ENCODE measurements around the gene IFITM1.
"Not testable (repeated sequence)": the region's sequence is repeated elsewhere in the genome, so short reads cannot be mapped to it uniquely, and the experiment has no call there.

IFITM1 gene

DNA sequence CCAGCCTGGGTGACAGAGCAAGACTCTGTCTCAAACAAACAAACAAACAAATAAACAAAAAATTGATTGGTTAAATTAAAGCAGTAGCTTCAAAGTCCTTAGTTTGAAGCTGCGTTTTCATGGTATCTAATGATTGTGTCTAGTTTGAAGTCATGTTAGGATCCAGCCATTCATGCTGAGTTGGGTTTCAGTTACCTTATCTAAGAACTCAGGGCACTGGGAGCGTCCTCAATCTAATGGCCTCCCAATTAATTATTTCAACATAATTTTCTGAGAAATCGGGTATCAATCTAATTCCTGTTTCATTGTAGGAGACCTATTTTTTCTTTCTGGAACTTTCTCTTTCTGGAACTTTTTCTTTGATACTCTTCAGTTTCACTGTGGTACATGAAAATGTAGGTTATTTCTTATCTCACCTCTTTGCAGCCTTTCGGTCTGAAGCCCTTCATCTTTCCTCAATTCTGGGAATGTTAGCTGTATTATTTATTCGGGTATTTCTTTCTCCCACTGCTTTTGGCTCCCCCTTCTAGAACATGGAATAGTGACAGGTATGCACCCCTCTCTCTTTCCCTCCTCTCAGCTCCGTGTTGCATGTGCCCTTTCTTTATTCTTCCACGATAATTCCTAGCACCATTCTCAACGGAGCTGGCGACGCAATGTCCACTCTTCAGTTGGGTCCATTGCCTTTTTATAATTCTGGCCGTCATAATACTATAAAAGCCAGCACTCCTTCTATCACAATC lies 31.2 kb downstream of the IFITM1 start:
- DNase-seq (ENCODE audit: low spot score), result no peak

DNA sequence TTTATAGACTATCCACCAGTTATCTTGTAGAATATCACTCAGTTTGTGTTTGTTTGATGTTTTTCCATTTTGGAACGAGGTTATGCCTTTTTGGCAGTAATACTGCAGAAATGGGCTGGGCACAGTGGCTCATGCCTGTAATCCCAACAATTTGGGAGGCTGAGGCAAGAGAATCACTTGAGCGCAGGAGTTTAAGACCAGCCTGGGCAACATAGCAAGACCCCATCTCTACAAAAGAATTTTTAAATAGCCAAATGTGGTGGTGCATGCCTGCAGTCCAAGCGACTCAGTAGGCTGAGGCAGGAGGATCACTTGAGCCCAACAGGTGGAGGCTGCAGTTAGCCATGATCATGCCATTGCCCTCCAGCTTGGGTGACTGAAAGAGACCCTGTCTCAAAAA lies 32.7 kb downstream of the IFITM1 start:
- DNase-seq (ENCODE audit: low spot score), result no peak

DNA sequence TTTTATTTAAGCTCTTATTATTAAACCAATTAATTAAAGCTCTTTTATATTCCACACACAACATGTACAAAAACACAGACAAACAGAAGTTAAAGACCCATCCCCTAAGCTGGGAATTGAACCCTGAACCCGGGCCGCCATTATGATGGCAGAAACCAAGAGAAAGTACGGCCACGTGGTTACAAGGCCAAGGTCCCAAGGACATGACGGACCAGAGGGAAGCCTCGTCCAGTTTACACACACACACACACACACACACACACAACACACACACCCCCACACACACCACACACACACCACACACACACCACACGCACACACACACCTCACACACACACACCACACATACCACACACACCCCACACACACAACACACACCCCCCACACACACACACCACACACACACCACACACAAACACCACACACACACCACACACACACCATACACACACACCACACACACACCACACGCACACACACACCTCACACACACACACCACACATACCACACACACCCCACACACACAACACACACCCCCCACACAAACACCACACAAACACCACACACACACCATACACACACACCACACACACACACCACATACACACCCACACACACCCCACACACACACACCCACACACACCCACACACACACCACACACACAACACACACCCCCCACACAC lies 35.6 kb downstream of the IFITM1 start:
- not testable (repeated sequence) for DNase-seq (ENCODE audit: low spot score)

DNA sequence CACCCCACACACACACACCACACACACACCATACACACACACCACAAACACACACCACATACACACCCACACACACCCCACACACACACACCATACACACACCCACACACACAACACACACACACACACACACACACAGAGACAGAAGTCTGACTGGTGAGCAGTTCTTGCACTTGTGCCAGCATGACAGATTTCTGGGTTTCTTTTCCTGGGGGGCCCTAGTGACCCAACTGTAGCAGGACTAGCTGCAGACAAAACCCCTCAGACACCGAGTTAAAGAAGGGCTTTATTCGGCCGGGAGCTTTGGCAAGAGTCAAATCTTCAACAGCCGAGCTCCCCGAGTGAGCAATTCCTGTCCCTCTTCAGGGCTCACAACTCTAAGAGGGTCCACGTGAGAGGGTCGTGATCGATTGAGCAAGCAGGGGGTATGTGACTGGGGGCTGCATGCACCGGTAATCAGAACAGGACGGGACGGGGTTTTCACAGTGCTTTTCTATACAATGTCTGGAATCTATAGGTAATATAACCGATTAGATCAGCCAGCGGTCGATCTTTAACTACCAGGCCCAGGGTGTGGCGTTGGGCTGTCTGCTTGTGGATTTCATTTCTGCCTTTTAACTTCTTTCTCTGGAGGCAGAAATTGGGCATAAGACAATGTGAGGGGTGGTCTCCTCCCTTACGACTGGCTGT lies 36.3 kb downstream of the IFITM1 start:
- not testable (repeated sequence) for DNase-seq (ENCODE audit: low spot score)

DNA sequence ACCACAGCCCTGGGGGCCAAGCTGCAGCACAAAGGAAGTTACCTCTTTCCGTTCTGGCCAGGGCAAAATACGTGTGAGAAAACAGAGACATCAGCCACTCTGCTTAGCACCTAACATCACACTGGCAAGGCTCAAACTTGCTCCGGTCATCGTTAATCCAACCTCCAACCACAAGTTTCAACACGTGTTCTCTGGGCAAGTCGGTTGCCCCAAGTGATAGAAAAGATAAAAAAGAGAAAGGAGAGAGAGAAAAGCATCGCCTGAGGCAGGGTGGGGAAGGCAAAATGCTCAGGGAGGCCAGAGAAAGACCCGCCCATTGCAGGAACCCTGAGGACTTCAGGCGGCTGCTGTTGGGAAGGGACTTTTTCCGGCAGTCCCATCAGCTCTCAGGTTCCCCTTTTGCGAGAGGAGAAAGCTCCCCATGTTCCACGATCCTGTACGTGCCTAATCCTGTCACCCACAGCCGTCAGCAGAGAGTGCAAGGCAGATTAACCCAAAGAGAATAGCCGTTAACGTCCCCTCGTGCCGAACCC lies 36.9 kb downstream of the IFITM1 start:
- no peak for DNase-seq (ENCODE audit: low spot score)

DNA sequence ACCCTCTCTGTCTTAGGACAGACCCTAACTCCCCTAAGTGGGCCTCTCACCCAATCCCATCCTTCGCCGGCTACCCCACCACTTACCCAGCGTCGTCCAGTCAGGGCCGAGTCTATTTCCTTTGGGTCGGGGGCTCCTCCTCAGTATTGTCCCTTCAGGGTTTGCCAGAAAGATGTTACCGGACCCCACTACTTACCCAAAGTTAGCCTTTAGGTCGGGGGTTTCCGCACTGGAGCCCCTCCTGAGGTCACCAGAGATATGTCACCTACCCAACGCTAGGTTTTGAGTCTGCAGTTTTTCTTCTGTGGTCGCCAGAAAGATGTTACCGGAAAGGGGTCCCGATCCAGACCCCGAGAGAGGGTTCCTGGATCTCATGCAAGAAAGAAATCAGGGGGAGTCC lies 37.6 kb downstream of the IFITM1 start:
- no peak for DNase-seq (ENCODE audit: low spot score)

DNA sequence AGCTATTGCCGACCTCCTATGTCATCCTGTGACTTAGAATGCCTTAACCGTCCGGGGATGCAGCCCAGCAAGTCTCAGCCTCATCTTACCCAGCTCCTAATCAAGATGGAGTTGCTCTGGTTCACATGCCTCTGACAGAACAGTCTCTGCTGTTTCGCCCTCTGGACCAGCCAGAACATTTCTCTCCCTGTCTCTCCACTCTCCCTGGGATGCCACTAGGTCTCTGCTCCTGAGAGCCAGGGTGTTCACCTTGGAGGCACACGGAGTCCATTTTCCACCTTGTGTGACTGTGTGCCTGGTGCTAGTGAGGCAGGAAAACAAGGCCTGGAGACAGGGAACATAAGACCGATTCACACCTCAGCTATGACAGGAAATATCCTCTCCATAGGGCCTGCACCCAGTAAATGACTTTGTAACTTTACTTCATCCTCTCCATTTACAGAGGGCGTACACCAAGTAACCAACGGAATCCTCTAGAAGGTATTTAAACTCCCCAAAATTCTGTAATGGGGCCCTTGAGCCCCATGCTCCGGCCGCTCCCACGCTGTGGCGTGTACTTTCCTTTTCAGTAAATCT lies 38.7 kb downstream of the IFITM1 start:
- DNase-seq (ENCODE audit: low spot score), result no peak

DNA sequence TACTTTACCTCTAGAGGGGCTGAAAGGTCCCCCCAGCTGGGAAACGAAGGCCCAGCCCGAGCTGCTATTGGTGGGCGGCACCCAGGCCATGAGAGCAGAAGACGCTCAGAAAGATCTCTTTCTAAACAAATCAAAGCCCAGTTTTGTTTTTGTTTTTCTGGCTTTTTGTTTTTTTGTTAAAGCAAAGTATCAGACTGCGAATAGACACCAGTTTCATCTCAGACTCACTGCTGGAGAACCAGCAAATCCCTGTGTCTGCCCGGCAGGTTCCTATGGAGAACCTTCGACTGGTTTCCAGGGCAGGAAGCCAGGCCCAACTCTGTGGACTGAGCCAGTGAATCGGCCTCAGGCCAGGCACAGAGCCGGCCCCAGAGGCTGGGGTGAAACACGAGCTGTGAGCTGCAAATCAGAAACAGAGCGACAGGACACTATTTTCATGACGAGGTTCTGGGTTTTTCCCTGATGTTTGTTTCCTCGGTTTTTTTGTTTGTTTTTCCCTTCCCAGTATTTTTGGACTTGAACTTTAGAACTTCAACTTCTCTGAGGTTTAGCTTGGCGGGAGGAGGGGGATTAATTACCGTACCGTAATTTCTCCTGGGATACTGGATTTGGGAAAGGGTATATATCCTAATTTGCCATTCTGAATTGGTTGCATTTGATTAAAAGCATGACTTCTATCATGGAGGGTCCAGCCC lies 39.5 kb downstream of the IFITM1 start:
- no peak for DNase-seq (ENCODE audit: low spot score)

DNA sequence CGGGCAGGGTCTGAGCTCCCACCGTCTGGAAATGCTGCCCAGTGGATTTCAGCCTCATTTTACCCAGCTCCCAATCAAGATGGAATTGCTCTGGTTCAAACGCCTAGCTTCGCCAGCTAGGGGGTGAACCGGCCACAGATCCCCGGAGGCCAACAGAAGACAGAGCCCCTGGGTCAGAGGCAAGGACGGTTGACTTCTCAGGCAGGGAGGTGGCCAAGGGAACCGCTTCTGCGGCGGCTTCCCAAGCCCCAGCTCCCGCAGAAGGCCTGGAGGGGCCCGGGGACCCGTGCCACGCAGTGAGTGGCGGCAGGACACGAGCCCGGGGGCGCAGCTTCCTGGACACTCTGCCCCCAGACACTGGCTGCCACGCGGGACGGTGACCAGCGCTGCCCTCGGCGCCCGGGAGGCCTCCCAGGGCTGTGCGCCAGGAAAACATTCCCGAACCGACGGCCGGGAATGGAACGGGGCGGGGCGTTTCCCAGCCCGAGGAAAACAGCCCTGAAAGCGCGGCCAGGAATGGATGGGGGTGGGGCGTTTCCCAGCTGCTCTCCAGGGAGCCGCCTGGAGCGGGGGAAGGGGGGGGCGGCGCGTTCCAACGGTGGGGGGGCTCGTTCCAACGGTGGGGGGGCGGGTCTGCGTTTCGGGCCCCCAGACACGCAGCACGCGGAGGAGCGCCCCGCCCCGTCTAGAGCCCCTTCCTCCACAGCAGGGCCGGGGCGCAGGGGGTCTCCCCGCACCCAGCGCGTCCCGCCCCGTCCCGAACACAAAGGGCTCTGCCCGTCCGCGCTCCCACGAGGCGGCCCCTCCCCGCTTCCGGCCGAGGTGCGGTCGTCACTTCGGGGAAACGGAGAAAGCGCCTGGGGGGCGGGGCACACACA lies 42.0 kb downstream of the IFITM1 start:
- peak; percentile 73 for DNase-seq (ENCODE audit: low spot score)

DNA sequence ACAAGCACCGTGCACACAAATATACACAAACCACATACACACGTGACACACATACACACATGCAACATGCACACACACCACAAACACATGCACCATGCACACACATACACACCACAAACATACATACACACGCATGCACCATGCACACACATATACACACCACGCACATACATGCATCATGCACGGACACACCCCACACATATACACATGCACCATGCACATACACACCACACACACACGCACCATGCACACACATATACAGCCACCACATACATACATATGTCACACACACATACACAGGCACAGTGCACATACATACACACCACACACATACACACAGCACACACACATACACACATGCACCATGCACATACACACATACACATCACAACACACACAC lies 42.8 kb downstream of the IFITM1 start:
- no peak for DNase-seq (ENCODE audit: low spot score)

DNA sequence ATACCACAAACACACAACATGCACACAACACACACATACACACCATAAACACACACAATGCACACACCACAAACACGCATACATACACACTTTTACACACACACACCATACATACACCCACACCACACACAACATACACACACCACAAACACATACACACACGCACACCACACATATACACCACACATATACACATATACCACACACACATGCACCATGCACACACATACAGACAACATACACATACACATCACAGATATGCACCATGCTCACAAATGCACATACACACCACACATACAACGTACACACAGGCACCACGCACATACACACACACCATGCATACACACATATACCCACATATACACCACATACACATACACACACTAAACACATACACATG lies 43.7 kb downstream of the IFITM1 start:
- DNase-seq (ENCODE audit: low spot score), result no peak

DNA sequence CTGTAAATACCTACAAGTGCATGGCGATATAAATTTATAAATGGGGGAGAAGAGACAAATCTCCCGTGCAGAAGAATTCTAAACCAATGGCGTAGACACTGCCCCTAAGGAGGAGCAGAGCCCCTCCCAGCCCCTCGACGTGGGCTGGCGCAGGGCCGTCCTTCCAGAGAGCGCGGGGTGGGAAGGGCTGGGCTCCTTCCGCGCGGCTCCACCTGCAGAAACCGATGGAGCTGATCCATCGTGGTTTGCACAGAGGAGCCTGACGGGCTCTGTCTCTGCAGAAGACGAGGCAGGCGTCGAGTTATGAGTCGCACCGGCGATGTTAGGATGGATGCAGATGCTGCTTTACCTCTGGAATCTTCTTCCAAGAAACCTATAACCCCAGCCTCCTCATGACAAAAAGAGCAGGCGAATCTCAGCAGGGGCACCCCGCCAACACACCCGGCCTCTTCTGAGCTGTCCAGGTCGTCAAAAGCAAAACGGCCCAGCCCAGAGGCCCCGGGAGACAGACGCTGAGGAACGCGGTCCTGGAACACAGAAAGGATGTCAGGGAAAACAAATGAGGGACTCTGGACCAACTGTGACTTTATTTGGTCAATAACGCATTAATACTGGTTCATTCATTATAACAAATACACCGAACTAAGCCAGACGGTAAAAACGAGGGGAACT lies 44.4 kb downstream of the IFITM1 start:
- no peak for DNase-seq (ENCODE audit: low spot score)

DNA sequence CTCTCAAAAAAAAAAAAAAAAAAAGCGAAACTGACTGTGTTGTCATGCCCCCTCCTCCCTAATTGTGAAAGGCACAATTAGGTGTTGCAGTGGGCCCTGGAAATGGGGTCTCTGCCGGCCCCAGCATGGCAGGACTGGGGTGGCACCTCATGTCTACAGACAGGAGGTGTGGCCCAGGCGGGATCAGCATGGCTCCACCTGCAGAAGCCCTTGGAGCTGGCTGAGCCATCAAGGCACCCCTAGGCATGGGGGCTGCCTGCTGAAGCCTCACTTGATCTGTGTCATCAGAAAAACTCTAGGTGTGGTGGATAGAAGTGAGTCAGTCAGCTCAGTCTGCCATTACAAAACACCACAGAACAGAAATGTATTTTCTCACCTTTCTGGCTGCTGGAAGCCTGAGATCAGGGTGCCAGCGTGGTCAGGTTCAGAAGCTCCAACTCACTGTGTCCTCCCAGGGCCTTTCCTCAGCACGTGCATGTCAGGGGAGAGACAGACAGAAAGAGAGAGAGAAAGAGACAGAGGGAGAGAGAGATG lies 45.4 kb downstream of the IFITM1 start:
- DNase-seq (ENCODE audit: low spot score), result peak; percentile 25

DNA sequence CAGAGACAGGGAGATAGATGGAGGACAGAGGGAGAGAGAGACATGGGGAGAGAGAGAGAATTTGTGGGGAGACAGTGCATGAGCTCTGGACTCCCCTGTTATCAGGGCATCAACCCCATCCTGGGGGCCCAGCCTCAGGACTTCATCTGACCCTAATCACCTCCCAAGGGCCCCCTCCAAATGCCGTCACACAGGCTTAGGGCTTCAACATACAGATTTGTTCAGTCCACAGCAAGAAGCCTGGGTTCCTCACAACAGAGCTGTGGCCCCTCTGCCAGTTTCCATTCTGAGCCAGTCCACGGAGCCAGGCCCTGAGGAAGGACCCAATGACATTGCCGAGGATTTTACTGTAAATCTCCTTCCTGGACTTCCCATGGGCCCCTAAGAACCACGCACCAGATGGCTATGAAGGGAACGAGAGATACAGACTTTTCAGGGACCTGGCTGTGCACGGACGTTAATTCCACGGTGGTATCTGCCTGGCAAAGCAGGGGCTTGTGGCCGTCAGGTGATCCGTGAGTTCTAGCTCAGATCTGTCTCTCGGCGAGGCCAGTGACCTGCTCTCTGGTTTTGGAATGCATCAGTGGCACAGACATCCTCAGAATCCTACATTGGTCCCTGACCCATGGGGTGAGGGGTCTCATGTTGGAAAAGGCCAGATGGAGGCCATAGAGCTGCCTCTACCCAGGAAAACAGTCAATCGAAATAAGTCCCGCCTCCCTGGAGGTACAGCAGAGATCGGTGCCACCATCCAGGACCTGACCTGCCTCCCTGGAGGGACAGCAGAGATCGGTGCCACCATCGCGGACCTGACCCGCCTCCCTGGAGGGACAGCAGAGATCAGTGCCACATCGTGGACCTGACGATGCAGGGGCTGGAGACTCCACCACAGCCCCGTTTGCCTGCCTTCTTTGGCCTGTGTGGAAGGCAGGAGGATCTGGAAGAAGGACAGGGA lies 46.8 kb downstream of the IFITM1 start:
- no peak for DNase-seq (ENCODE audit: low spot score)

DNA sequence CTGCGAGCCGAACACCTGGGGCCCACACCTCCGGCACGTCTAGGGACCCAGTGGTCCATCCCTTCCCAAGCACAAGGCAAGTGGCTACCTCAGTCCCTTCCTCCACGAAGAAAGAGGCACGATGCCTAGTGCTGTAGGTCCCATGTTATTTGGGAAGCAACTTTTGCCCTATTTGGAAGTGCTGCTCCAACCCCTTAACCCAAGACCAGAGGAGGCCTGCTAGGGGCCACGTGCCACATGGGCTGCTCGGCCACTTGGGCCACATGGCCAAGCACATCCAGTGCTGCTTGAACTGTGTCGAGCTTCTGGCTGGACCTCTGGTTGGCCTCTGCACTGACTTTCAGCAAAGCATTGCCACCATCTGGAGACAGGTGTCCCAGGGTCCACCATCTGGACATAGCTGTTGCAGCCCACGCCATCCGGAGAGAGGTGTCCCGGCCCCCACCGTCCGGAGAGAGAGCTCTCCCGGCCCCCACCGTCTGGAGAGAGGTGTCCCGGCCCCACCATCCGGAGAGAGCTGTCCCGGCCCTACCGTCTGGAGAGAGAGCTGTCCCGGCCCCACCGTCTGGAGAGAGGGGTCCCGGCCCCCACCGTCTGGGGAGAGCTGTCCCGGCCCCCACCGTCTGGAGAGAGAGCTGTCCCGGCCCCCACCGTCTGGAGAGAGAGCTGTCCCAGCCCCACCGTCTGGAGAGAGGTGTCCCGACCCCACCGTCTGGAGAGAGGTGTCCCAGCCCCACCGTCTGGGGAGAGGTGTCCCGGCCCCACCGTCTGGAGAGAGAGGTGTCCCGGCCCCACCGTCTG lies 49.0 kb downstream of the IFITM1 start:
- no peak for DNase-seq (ENCODE audit: low spot score)

DNA sequence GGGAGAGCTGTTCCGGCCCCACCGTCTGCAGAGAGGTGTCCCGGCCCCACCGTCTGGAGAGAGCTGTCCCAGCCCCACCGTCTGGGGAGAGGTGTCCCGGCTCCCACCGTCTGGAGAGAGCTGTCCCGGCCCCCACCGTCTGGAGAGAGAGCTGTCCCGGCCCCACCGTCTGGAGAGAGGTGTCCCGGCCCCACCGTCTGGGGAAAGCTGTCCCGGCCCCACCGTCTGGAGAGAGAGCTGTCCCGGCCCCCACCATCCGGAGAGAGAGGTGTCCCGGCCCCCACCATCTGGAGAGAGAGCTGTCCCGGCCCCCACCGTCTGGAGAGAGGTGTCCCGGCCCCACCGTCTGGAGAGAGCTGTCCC lies 49.6 kb downstream of the IFITM1 start:
- DNase-seq (ENCODE audit: low spot score), result not testable (repeated sequence)

DNA sequence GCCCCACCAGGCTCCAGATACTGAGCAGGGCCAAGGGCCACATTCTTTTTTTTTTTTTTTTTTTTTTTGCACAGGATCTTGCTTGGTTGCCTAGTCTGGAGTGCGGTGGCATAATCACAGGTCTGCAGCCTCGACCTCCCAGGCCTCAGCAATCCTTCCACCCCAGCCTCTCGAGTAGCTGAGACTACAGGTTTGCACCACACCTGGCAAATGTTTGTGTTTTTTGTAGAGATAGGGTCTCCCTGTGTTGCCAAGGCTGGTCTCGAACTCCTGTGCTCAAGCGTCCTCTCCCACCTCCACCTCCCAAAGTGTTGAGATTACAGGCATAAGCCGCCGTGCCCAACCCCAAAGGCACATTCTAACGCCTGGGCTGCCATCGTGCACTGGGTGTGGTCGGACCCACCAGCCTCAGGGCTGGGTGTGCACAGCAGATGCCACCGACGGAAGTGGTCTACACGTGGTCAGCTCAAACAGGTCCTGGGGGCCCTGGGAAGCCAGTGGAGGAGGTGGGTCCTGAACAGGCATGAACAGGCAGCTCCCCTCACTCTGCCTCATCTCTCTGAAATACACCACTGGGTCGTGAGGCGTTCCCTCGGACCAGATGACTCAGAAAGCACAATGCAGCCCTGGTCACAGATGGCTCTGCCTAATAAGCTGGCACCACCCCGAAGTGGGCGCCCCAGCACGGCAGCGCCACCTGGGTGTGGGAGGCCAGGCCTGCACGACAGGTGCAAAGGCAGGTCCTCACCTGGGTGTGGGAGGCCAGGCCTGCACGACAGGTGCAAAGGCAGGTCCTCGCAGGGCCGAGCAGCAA lies 50.3 kb downstream of the IFITM1 start:
- DNase-seq (ENCODE audit: low spot score), result peak; percentile 53
